WI38 (cell line): Measurements from ENCODE around the gene LIME1.
"Not testable (repeated sequence)": the region's sequence is repeated elsewhere in the genome, so short reads cannot be mapped to it uniquely, and the experiment has no call there.

Experiments used
- H3K4me3 ChIP-seq: 2 replicates; pipeline ENCODE4 v1.5.1; 2011; ENCODE audit warnings: low read depth, mild to moderate bottlenecking, control low read depth, low read length
- TF ChIP-seq, protein P1 (sequence below): IDR thresholded peaks from 2 replicates; pipeline ENCODE4 v1.5.1; 2012; ENCODE audit warnings: low read depth, mild to moderate bottlenecking, control low read depth, low read length

The LIME1 gene

GRCh38 chr20:63718996-63719395 lies 17.5 kb upstream of the LIME1 start:
- TF ChIP-seq, protein P1, sequence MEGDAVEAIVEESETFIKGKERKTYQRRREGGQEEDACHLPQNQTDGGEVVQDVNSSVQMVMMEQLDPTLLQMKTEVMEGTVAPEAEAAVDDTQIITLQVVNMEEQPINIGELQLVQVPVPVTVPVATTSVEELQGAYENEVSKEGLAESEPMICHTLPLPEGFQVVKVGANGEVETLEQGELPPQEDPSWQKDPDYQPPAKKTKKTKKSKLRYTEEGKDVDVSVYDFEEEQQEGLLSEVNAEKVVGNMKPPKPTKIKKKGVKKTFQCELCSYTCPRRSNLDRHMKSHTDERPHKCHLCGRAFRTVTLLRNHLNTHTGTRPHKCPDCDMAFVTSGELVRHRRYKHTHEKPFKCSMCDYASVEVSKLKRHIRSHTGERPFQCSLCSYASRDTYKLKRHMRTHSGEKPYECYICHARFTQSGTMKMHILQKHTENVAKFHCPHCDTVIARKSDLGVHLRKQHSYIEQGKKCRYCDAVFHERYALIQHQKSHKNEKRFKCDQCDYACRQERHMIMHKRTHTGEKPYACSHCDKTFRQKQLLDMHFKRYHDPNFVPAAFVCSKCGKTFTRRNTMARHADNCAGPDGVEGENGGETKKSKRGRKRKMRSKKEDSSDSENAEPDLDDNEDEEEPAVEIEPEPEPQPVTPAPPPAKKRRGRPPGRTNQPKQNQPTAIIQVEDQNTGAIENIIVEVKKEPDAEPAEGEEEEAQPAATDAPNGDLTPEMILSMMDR, result no peak
- no peak overlapping the region for H3K4me3 ChIP-seq

GRCh38 chr20:63722967-63723622 lies 13.4 kb upstream of the LIME1 start:
- H3K4me3 ChIP-seq, result not testable (repeated sequence)

DNA sequence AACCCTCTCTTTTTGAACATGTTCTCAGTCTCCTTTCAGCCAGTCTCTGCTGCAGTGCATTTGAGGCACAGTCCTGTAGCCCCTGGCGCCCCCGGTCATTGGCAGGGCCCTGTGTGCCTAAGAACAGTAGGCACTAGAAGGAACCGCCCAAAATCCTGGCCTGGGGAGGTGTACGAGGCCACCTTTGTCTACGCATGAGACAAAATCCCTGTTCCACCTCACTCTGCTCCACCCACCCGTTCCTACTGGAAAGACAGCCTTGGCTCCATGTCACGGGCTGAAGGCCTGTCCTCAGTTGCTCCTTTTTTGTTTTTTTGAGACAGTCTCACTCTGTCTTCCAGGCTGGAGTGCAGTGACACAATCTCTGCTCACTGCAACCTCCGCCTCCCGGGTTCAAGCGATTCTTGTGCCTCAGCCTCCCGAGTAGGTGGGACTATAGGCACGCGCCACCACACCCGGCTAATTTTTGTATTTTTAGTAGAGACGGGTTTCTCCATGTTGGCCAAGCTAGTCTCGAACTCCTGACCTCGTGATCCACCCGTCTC lies 6.2 kb upstream of the LIME1 start:
- not testable (repeated sequence) for H3K4me3 ChIP-seq

- TF ChIP-seq, protein P1, result no peak
- no peak overlapping the region for H3K4me3 ChIP-seq
Measured at GRCh38 chr20:63731410-63731809, 5.1 kb upstream of the LIME1 start.

DNA sequence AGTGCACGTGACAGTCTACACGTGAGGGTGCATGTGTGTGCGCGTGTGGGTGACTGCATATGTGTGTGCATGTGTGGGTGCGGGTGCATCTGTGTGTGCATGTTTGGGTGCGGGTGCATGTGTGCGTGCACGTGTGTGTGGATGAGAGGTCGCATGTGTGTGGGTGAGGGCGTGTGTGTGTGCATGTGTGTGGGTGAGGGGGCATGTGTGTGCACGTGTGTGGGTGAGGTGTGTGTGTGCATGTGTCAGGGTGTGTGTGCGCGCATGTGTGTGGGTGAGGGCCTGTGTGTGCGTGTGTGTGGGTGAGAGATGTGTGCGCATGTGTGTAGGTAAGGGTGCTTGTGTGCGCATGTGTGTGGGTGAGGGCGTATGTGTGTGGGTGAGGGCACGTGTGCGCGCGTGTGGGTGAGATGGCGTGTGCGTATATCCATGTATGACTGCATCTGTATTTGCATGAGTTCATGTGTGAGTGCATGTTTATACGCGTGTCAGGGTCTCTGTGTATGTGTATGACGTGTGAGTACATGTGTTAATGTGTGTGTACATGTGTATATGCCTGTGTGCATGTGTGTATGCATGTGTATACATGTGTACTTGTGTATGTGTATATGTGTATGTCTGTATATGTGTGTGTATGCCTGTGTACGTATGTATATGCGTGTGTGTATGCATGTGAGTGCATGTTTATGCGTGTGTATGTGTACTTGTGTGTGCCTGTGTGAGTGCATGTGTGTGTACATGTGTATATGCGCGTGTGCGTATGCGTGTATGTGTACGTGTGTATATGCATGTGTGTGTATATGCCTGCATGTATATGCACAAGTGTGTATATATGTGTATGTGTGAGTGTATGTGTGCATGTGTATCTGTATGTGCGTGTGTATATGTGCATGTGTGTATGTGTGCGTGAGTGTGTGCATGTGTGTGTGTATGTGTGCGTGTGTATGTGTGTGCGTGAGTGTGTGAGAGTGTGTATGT lies 4.1 kb upstream of the LIME1 start:
- TF ChIP-seq, protein P1, result no peak
- no peak overlapping the region for H3K4me3 ChIP-seq

DNA sequence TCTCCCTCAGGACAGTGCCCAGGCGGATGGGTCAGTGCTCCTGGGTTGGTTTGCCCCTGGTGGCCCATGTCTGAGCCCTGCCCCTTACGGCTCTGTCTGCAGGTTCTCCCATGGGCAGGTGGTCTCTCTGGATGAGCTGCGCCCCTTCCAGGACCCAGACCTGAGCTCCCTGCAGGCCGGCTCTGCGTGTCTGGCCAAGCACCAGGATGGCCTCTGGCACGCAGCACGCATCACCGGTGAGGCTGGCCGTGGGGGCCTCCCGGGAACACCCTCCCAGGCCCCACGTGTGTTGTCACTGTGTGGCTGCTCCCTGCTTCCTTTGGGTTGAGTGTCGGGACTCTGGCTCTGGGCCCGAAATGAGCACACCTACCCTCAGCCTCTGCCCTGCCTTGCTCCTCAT lies 3.3 kb upstream of the LIME1 start:
- TF ChIP-seq, protein P1, result no peak
- H3K4me3 ChIP-seq, result no peak overlapping the region

DNA sequence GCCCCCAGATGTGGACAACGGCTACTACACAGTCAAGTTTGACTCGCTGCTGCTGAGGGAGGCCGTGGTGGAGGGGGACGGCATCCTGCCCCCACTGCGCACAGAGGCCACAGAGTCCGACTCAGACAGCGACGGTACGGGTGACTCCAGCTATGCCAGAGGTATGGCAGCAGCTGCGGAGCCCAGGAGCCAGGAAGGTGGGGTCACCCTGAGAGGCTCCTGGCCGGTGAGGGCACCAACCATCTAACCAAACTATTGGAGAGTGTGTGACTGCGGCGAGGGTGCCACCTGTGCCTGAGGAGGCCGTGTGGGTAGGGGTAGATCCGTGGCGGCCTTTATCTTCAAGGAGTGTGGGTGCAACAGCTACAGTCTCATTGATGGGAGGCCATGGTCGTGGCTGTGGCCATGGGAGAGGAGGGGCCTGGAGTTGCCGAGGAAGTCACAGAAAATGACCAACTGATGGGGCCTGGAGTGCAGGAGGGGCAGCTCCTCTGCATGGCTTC lies 2.8 kb upstream of the LIME1 start:
- no peak overlapping the region for H3K4me3 ChIP-seq
- TF ChIP-seq, protein P1, result no peak
